ENCODE results near the gene SETD5.

Gene SETD5

DNA sequence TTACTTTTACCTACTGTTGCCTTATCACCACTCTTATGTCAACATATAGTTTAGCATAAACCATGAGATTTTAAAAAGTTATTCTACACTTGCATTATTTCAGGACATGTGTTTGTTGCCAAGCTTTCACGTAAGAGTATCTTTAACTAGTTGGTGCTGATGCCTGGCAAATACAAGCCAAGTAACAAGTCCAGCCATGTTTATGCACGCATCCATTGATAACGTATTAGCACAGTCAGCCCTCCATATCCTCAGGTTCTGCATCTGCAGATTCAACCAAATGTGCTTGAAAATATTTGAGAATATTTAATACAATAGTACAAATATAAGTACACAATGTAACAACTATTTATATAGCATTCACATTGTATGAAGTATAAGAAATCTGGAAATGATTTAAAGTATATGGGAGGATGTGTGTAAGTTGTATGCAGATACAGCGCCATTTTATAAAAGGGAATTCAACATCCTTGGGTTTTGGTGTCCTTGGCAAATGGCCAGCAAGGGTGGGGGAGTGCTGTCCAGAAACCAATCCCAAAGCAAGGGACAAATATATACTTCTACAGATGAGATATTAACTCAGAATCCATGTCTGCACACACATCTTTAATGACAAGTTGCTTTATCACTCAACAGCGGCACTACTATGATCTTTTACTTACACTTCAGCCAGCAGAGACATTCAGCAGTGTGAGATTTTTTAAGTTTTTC lies 8.7 kb upstream of the SETD5 start:
- DNase-seq (ENCODE audit: low read depth): no peak

- DNase-seq (ENCODE audit: low read depth): no peak
Measured at GRCh38 chr3:9390265-9390888, 7.0 kb upstream of the SETD5 start.

DNA sequence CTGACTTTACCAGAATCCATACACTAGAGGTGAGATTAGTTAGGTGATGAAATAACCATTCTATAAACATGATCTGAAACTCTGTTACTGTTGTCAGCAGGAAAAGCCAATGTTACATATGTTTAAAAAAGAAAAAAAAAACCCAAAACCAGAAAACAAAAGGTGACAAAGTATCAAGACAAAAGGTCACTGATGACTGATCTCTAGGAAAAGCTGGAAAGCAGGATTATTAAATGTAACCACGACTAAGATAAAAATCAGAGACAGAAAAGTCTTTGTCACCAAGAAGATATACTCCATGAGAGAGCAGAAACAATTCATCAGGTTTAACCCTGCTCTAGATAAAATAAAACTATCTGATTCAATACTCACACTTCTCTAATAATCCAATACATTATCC lies 5.4 kb upstream of the SETD5 start:
- no peak for DNase-seq (ENCODE audit: low read depth)

GRCh38 chr3:9395570-9396300 lies 1.7 kb upstream of the SETD5 start:
- no peak for DNase-seq (ENCODE audit: low read depth)

- DNase-seq (ENCODE audit: low read depth): peak; percentile 57
Measured at GRCh38 chr3:9396301-9396631, 1.1 kb upstream of the SETD5 start.

GRCh38 chr3:9396632-9397331 lies 633 bp upstream of the SETD5 start:
- peak; percentile 99 for DNase-seq (ENCODE audit: low read depth)

DNA sequence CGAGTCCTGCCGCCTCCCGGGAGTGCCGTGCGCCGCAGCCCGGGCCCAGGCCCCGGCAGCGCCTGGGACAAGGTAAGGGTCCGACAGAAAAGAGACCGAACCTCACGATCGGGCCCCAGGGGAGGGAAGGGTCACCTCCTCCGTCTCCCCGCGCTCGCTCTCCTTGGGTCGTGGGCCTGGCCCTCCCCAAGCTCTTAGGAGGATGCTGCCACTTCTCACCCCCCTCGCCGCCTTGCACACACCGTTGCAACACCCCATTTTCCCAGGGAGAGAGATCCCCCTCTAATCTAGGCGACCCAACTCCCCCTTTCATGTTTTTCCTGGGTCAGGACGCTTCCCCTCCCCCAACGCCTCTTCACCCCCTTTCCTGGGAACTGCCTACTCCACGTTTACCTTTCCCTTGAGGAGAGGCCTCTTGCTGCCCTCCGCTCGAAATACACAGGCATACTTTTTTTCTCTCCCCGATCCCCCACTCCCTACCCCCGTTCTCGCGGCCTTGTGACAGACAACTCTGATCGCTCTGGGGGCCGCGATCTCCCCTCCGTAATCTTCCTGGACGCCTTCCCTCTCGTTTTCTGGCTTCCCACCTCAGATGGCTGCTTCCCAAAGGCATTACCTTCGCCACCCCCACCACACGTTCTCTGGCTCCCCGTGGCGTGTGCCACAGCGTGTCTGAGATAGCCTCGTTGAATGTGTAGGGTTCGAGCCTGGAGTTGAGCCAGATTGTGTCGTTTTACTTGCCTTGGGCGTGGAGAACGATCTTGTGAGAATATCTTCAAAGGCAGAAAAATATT lies 688 bp downstream of the SETD5 start:
- DNase-seq (ENCODE audit: low read depth): peak; percentile 20

- DNase-seq (ENCODE audit: low read depth): no peak
Measured at GRCh38 chr3:9398700-9399336, 1.4 kb downstream of the SETD5 start.

DNA sequence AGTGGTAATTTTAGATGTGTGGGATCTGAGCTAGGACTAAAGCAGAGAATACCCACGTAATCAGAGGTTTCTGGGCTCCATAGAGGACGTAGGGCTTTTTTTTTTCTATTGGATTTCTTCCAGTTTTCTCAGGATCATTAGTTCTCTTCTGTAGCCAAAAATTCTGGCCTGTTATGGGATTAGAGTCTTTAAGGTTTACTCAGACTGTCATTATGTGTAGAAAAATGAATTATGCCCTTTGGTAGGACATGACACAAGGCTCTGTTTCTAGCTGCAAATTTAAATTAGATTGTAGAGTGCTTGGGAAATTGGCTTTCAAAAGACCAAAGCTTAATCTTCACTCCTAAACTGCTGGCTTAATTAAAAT lies 1.9 kb downstream of the SETD5 start:
- no peak for DNase-seq (ENCODE audit: low read depth)

DNA sequence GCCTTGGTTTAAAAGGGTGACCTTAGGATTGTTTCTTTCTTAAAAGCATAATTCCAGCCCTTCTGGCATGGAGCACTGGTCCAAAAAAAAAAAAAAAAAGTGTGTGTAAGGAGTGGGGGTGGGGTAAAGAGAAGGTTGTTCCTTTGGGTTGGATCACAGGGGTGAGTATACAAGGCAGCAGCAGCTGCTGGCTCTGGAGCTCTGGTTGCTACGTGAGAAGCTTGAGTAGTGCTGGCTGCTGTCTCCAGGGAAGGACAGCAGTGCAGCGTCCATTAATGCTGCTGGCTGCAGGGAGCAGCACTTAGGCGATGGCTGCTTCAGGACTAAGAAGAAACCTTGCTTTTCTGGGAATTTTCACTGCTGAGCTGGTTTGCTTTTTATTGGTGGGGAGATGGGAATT lies 2.3 kb downstream of the SETD5 start:
- DNase-seq (ENCODE audit: low read depth): no peak

DNA sequence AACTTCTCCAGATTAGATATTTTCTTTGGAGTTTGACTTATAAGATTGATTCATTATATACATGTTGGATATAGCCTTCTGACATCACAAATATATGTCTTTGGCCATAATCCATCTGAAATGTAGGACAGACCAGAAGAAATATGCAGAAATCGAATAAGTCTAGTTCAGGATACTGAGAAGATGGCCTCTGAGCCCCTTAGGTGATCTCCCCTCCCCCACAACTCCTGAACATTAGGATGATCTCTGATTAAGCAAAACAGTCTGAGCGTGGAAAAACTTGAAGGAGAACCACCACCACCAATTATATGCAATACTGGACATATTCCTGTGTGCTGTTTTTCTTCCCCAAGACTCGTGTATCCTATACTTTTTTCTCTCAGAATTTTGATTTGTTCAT lies 3.2 kb downstream of the SETD5 start:
- no peak for DNase-seq (ENCODE audit: low read depth)

GRCh38 chr3:9401986-9402385 lies 4.6 kb downstream of the SETD5 start:
- no peak for DNase-seq (ENCODE audit: low read depth)

DNA sequence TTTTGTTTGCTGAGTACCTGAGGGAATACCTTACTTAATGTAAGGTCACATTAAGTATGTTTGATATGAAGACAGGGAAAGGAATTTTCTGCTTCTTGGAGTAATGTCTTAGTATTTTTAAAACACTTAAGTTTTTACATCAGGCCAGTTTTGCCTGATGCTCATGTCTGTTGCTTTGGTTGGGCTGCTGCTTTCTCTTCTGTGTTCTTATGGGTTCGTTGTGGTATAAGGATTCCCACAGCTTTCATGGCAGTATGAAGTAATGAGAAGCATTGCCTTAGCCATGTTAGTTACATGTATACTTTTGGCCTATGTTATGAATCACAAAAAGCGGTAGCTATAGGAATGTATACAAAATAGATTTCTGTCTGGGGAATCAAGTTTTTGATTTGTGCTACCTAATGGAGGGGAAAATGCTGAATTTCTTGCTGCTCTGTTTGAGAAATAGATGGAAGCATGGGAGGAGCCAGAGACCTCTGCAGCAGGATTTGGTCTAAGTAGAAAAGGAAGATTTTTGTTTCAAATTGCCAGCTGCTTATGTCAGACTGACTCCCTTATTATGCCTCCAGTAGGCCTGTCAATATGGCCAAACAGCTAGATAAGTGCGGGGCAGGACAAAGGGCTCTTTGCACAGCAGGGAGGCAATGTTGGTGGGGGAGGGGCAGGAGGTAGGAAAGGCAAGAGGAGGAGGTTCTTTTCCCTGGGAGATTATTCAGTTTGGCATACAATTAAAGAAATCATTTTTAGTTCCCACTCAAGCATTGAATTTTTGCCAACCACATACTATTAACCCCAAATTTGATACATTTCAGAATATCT lies 5.2 kb downstream of the SETD5 start:
- DNase-seq (ENCODE audit: low read depth): no peak

DNA sequence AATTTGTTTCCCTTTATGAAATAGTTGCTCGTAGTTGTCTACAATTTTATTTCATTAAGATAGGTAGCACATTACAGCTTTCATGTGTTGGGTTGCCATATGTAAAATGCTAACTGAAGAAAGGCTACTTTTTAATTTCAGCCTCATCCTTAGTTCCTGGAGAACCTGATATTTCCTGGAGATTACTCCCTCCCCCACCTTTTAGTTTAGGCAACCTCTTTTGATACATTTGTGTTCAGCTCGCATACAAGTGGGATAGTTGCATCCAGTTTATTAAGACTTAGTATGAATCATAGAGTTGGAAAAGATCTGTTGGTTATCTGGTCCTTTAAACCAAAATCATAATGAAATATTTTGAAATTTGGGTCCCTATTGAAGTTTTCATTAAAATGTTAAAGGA lies 6.0 kb downstream of the SETD5 start:
- no peak for DNase-seq (ENCODE audit: low read depth)

GRCh38 chr3:9404680-9405079 lies 7.3 kb downstream of the SETD5 start:
- DNase-seq (ENCODE audit: low read depth): no peak

GRCh38 chr3:9405756-9406155 lies 8.3 kb downstream of the SETD5 start:
- DNase-seq (ENCODE audit: low read depth): no peak

DNA sequence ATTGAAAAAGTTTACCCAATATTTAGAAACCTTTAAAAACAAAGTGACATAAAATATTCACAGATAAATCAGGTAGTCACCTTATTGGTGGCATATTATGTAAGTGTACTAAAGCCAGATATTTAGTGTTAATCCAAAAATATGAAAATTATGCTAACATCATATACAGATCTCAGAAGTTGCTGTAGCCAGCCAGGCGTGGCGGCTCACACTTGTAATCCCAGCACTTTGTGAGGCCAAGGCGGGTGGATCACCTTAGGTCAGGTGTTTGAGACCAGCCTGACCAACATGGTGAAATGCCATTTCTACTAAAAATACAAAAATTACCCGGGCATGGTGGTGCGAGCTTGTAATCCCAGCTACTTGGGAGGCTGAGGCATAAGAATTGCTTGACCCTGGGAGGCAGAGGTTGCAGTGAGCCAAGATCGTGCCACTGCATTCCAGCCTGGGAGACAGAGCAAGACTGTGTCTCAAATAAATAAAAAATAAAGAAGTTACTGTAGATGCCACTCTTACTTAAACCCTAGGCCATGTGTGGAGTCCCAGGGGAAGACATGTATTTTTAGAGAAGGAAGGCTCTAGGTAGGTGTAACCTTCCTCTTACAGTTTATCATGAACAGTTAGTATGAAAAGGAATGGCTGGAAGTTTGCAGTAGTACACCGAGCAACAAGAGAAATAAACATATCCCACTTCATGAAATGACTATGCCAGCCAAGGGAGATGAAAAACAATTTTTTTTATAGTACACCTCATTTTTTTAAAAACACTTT lies 9.6 kb downstream of the SETD5 start:
- DNase-seq (ENCODE audit: low read depth): no peak

DNA sequence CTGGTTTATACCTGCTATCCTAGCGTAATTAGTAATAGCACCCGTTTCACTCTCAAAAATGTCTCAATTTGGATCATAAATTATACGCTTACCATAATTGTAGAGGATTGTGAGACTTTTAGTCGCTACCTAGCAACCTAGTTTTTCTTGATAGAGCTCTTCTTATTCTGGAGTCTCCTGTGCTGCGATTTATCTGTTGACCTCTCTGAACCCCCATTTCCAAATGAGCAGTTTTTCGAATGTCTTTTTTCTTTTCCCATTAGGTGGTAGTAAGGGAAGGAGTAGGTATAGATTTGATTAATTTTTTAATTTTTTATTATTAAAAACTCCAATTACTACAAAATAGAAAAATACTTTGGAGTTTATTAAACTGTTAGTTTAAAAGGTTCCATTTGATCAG lies 10.6 kb downstream of the SETD5 start:
- no peak for DNase-seq (ENCODE audit: low read depth)

GRCh38 chr3:9408546-9408945 lies 11.1 kb downstream of the SETD5 start:
- no peak for DNase-seq (ENCODE audit: low read depth)

Data from activated gamma-delta T cell treated with anti-CD3 and anti-CD28 coated beads, Interleukin-2, amount 50 U/mL, for 16 hours (primary cell).